Heart left ventricle (tissue), 13 donors: ENCODE data around the gene ZNF281.
"Not testable (repeated sequence)": the region's sequence is repeated elsewhere in the genome, so short reads cannot be mapped to it uniquely, and the experiment has no call there.

ENCODE experiments used
- CTCF ChIP-seq, 12 donors: fragments of 200-600 bp; sonication (generic) in 4 of 12; IDR thresholded peaks; one replicate each; pipeline versions ENCODE4 v1.5.0 to v1.8.0; 2018 to 2022; ENCODE audit warnings: antibody characterized with exemption in 12 of 12, mild to moderate bottlenecking in 5 of 12
- POLR2A ChIP-seq, 2 donors: fragments of 450-650 bp; IDR thresholded peaks; one replicate each; pipeline ENCODE4 v1.6.1; 2017; ENCODE audit warnings: antibody characterized with exemption in 2 of 2, mild to moderate bottlenecking in 2 of 2, moderate library complexity in 2 of 2
- donor health status: ischemic (EF 13 %, LVEDD 7.1; RV severe dilation, severe dysfunction).
- donor health status: DM: no; HTN: yes; CAD: no.
- donor health status: DM: no; HTN: no; CAD: no.
- donor health status: ischemic (EF 25% LVEDD 6.9; RV normal size, moderate dysfunction).
- donor health status: ischemic (EF 25% LVEDD 5.7; RV mildly dilated, moderate dysfunction).
- donor health status: ischemic (EF 35%, LVEDD 5.7; RV mildly dilated, moderate dysfunction).
- donor health status: nonischemic (EF 11% LVEDD 7.7; RV severe dilation, severe dysfunction).
- donor health status: DM: yes; HTN: yes; CAD: no.
- donor health status: PGD.
- donor health status: ischemic (EF 29% LVEDD 5.4; RV normal size, mild dysfunction).
- donor health status: nonischemic (EF 23%, LVEDD 6.1; RV moderate dilation, normal function).

GRCh38 chr1:200357925-200358324 lies 51.9 kb downstream of the ZNF281 start:
- not testable (repeated sequence) for TF ChIP-seq CTCF, POLR2A (IDR thresholded peaks at IDR 0.05)
